Measurements from ENCODE around the gene GATA1. TPM values are rescaled to one million over a fixed set of nuclear protein-coding genes. Genes with fewer than 3 reads are reported as not detected.
"Not testable (repeated sequence)": the region's sequence is repeated elsewhere in the genome, so short reads cannot be mapped to it uniquely, and the experiment has no call there.

The GATA1 gene
- total RNA-seq, 1 donor = not detected

DNA sequence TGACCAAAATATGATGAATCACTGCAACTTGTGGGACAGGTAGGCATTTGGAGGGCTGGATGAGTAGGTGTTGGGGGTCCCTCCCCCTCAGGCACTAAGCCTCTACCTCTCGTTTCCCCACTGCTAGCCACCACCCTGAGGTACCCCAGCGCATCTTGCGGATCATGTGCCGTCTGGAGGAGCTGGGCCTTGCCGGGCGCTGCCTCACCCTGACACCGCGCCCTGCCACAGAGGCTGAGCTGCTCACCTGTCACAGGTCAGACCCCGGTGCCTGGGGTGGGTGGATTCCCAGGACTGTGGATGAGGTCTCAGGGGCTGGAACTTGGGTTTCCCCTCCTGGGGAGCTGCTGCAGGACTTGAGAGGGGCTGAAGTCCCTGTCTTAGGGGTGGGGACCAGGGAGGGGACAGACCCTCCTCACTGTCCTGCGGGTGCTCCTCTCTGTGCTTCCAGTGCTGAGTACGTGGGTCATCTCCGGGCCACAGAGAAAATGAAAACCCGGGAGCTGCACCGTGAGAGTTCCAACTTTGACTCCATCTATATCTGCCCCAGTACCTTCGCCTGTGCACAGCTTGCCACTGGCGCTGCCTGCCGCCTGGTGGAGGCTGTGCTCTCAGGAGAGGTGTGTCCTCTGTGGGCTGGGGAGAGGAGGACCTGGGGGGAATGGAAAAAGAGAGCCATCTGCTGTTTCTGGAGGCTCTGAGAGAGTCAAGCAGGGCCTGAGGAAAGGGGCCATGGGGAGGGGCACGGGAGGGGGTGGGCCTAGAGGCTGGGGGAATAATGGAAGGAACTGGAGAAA is 29.8 kb downstream of the GATA1 start:
- TF ChIP-seq CTCF (IDR thresholded peaks at IDR 0.05; ENCODE audit: insufficient read depth, low read depth, low read length) = no peak
- no peak overlapping the region for H3K4me3 ChIP-seq (ENCODE audit: low read depth, low read length)
- DNase-seq (ENCODE audit: low read depth) = no peak

- no peak overlapping the region for H3K4me3 ChIP-seq (ENCODE audit: low read depth, low read length)
- TF ChIP-seq CTCF (IDR thresholded peaks at IDR 0.05; ENCODE audit: insufficient read depth, low read depth, low read length) = no peak
Measured at GRCh38 chrX:48818098-48818497, 31.7 kb downstream of the GATA1 start.

DNA sequence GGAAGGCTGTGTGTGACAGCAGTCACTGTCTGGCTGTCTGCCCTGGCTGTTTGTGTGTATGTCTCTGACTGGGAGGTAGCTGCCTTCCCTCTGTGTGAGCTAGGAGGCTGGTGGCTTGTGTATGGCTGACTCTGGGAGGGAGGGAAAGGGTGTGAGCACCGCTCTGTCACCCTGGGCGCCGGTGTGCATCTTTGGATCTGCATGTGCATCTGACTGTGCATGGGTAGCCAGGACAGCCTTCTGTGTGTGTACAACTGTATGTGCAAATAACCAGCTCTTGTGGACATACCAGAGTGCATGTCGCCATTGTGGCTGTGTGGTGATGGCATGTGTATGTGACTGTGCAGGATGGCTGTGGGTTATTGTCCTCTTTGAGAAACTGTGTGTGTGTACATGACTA is 32.5 kb downstream of the GATA1 start:
- TF ChIP-seq CTCF (IDR thresholded peaks at IDR 0.05; ENCODE audit: insufficient read depth, low read depth, low read length) = no peak
- no peak for DNase-seq (ENCODE audit: low read depth)

More at GRCh38 chrX:48818098-48818497, 31.7 kb downstream of the GATA1 start:
- no peak for DNase-seq (ENCODE audit: low read depth)

DNA sequence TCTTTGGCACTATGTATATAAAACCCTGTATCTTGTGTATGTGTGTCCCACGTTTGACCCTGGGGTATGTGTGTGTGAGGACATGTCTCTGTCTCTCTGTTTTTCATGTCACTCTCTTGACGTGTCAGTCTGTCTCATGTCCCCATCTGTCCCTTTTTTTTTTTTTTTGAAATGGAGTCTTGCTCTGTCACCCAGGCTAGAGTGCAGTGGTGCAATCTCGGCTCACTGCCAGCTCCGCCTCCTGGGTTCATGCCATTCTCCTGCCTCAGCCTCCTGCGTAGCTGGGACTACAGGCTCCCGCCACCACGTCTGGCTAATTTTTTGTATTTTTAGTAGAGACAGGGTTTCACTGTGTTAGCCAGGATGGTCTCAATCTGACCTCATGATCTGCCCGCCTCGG is 33.0 kb downstream of the GATA1 start:
- DNase-seq (ENCODE audit: low read depth); H3K4me3 ChIP-seq (ENCODE audit: low read depth, low read length): not testable (repeated sequence)

More for the DNA sequence above, 32.5 kb downstream of the GATA1 start:
- H3K4me3 ChIP-seq (ENCODE audit: low read depth, low read length) = no peak overlapping the region

GRCh38 chrX:48823053-48823452 is 36.7 kb downstream of the GATA1 start:
- TF ChIP-seq CTCF (IDR thresholded peaks at IDR 0.05; ENCODE audit: insufficient read depth, low read depth, low read length) = no peak
- H3K4me3 ChIP-seq (ENCODE audit: low read depth, low read length) = no peak overlapping the region
- no peak for DNase-seq (ENCODE audit: low read depth)

DNA sequence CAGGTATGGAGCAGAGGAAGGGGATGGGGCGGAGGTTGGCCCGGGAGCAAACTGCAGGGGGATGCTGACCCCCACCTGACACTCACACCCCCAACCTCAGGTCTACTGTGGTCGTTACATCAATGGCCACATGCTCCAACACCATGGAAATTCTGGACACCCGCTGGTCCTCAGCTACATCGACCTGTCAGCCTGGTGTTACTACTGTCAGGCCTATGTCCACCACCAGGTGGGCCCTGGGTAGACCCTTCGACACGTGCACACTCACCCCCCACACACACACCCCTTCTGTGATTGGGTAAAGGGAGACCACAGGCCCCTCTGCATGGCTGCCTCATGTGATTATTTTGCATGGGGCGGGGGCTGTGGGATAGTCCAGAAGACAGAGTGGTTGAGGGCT is 37.7 kb downstream of the GATA1 start:
- no peak for TF ChIP-seq CTCF (IDR thresholded peaks at IDR 0.05; ENCODE audit: insufficient read depth, low read depth, low read length)
- no peak for DNase-seq (ENCODE audit: low read depth)
- H3K4me3 ChIP-seq (ENCODE audit: low read depth, low read length) = no peak overlapping the region

GRCh38 chrX:48826135-48826875 is 39.9 kb downstream of the GATA1 start, which contains the start of gene ERAS:
Gene ERAS, plus strand, starts transcription at chrX:48826513. Its CDS starts 2,611 bp downstream, at chrX:48829124.
- TF ChIP-seq CTCF (IDR thresholded peaks at IDR 0.05; ENCODE audit: insufficient read depth, low read depth, low read length) = no peak
- H3K4me3 ChIP-seq (ENCODE audit: low read depth, low read length) = no peak within 1 kb of the TSS
- no peak for DNase-seq (ENCODE audit: low read depth)

Data from fibroblast of villous mesenchyme (primary cell).